GM18909 (cell line): ENCODE results near the gene BEND7.

Experiments used
- ATAC-seq: cut with Tn5 transposase; IDR thresholded peaks from one replicate; pipeline ENCODE4 v1.9.1; 2021; ENCODE audit warnings: mild to moderate bottlenecking; ENCODE audit not compliant: unreplicated experiment, poor library complexity

BEND7 gene

DNA sequence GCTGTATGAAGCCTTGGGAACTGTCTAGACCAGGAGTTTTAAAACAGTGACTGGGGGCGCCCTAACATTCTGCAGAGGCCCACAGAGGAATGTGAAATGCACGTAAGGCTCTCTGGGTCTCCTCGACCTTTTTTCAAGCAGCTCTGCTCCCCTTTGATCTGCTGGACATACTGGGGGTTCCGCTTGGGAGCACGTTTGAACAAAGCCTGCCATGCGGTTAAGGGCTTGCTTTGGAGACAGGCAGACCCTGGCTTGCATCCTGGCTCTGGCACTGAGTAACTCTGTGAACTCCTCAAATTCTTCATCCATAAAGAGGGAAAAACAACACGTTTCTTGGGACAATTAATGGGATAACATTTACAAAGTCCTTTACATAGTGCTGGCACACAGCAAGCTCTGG lies 7.8 kb downstream of the BEND7 start:
- ATAC-seq, result no peak

DNA sequence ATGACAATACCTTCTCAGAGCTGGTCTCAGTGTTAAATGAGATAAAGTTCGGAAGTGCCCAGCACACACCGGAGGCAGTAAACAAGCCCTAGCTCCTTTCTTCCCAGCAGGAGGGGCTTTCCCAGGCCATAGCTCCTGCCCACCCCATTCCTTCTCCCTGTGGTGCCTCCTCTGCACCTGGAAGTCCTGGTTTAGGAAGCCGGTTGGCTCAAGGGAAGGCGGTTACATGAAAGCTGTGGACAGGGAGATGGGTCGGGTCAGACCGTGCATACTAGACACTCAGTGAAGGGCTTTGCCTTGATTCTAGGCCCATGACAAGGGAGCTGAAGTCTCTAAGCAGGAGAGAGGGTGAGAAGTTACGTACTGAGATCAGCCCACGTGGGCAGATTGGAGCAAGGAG lies 8.6 kb downstream of the BEND7 start:
- ATAC-seq, result no peak

DNA sequence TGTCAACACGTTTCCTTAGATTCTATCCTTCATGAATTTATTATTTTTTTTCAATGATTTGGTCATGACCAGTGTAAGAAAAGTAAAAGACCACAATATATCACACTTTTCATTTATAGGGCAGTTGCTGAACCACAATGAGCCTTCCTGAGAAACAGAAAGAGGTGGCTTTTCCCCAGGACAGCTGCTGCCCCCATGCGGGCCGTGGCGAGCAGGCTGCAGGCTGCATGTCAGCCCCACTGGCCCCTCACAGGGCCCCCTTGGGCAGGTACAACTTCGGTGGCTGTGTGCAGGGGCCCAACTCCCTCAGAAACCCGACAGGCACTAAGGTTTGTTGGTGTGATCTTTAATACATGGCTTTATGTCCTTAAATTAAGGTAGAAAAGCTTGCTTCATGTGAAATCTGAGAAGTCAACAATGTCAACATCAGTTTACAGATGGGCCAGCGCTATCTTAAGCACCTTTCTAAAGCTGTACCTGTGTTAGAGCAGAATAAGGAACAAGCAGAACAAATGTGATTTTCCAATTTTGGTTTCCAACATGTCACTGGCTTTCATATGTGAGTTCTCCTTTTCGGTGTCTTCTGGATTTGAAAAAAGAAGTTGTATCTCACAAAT lies 10.6 kb downstream of the BEND7 start:
- no peak for ATAC-seq

DNA sequence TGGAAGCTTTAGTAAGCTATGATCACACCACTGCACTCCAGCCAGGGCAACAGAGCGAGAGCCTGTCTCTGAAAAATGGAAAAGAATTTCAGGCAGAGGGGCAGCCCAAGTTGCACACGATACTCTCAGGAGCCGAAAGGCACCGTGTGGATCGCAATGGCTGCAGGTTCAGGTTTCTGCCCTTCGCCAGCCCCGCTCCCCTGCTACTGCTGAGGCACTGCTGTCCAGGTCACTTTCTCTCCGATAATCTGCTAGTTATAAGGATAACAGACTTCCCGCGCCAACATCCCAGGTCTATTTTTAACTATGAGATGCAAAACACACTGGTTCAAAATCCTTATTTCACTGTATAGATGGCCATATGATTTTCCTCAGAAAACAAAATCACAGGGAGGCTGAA lies 11.1 kb downstream of the BEND7 start:
- no peak for ATAC-seq

DNA sequence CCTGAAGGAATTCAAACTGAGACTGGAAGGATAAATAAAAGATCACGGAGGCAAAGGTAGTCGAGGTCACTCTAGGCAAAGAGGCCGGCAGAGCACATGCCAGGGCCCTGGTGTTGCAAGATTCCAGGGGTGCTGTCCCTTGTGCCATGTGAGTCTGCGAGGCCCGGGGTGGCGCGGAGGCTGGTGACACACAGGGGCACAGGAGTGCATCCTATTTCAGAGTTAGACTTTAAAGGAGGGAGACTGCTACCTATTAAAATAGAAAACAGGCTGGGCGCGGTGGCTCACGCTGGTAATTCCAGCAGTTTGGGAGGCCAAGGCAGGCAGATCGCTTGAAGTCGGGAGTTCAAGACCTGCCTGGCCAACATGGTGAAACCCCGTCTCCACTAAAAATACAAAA lies 12.6 kb downstream of the BEND7 start:
- ATAC-seq, result no peak

DNA sequence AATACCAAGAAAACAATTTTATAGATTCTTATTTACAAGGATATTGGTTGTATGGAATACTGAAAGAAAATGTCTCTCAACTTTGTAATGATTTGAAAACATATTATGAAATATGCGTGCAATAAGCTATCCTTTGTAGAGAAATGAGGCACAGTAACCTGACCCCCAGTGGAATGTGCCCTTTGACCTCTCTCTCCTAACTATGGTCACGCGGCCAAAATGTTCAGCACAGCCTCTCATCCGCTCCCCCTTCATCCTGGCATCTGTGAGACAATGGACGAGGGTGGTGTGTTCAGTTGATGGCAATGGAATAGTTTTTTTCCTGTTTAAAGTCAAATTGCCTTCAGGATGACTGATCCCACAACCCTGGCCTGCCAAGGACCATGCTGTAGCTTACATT lies 13.3 kb downstream of the BEND7 start:
- no peak for ATAC-seq

DNA sequence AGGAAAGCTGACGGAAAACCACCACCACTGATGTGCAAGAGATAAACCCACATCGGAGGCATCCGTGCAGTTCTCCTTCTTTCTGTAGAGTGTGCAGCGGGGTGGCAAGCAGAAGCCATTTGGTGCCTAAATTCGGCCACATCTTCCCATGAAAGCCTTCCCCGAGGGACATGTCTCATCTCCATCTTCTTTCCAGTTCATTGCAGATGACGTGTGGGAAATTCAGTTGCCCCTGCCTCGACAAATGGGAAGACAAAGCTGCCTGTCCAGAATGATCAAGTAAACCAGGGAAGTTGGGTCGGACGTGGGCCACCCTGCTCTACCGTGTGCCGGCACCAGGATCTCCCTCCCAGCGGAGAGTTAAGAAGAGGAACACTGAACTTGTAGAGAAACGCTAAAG lies 14.5 kb downstream of the BEND7 start:
- no peak for ATAC-seq

DNA sequence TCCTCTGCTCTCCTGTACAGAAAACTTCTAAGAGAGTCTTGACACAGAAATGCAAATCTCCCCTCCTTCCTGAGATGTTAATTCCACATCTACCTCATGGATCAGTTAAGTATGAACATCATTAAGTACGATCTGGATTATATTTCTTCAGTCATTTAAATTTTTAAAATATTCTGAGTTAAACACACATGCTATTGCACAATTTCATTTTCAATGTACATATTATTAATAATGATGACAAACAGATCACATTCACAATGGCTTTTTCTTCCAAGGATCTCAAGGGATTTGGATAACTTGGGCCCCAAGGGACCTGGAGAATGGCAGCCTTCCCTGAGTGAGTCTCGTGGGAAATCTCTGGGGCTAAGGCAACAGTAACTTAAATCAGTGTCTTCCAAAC lies 16.2 kb downstream of the BEND7 start:
- ATAC-seq, result no peak

DNA sequence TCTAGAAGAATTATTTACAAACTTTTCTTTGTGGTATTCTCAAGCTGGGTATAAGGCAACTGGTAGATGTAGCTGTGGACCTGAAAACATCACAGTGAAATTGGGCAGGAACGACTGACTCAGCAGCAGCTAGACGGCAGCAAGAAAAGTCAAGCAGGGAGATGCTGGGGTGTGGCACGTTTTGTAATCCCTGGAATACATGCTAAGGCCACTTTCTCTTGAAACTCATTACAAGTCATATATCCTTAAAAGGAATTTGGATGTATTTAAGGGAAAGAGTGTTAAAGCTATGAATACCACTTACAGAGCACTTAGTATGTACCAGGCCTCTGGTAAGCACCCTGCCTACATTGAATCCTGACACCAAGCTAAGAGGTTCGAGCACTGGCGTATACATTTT lies 17.4 kb downstream of the BEND7 start:
- no peak for ATAC-seq

DNA sequence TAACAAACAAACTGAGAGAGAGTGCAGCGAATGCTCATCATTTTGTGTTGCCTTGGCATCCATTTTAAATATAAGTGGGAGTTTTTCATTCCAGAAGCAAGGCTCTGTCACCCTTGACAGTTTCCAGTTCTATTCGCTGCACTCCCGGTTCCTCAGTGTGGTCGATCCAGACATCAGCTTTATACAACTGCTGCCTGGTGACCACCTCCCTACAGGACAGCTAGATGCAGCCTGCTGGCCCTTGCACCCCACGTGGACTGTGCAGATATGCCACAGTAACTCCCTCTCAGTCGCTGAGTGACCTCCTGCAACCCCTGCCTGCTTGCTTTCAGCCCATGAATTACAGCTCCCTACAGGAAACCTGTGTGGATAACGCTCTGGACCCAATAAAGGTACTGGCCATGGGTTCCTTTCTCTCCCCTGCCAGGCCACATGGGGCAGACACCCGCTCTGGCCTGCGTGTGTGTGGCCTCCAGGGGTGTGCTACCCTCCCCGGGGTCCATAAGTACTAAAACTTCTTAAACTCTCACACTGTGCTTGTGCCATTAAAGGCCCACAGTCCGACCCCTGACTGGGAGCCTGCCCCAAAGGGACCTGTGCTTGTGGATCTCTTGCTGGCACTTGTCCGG lies 23.6 kb downstream of the BEND7 start:
- no peak for ATAC-seq

DNA sequence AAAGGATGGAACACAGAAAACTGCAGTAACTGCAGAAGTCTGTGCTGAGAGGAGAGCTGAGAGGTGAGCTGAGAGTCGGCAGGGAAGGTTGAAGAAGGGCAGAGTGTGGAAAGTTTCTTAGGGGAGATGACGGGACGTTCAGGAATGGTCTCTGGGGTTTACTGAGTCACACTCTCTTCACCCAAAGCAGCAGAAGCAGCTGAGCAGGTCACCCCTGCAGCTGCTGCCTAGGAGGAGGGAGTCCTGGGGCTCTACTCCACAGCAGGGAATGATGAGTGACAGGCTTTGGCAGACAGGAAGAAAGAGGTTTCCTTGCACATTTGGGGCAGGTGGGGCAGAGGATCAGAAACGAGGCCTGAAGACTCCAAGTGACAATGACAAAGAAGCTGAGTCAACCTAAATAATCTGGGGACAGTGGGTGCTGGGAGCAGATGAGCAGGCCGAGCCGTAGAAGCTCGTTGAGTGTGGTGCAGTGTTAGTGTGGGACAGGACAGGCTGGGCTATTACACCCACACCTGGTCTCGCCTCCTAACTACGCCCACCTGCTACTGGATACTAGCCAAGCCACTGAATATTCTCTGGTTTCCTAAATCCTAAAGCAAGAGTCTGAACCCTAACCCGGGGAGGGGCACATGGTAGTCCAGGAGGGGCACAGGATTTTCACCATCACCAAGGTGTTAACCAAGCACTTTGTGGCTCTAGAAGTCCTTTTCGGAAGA lies 24.9 kb downstream of the BEND7 start:
- ATAC-seq, result no peak

DNA sequence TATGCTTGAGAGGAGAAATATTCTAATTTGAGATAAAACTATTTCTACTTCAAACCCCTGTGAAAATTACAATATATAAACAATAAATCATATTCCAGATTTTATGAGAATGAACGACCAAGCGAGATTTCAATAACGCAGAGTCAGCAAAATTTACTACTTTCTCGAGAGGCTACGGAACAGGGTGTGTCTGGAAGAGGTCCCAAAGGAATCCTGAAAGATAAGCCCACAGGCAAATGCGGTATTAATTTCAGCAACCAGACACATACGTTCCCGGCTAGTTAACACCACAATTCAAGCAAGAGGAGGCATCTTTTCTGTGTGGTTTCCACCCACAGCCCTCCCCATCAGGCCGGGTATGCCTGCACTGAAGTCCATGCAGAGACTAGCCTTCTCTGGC lies 26.4 kb downstream of the BEND7 start:
- ATAC-seq, result no peak

DNA sequence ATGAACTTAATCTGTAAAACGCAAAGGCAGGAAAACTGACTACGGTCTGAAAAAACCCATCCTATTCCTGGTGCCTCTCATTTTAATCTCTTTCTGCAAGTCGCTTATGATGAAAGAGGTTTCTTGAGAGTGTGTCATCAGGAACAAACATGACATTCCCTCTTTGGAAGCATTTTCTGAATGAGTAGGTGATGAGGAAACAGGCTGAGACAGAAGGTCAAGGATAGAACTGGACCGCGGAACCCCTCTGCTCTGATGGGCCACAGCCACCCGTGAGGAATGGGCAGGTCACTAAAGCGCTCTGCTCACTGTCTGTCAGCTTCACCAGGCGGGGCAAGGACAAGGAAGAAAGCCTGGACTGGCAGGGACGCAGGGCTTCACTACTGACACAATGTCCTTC lies 28.6 kb downstream of the BEND7 start:
- no peak for ATAC-seq

DNA sequence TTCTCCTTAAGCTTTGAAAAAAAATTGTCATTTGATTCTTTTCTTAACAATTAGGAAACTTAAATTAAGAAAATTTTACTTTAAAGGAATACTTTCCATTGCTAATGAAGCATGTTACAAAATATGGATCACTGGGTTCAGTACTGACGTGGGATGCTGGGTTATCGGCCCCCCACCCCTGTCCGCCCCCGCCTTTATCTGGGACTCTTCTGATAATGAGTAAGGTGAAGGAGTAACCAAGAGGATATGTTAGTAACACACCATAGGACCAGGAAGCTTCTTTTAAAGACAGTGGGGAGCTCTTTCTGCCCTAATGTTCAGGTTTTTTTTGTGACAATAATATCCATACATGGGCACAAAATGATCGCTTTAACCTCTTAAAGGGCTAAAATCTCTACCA lies 29.7 kb downstream of the BEND7 start:
- no peak for ATAC-seq

DNA sequence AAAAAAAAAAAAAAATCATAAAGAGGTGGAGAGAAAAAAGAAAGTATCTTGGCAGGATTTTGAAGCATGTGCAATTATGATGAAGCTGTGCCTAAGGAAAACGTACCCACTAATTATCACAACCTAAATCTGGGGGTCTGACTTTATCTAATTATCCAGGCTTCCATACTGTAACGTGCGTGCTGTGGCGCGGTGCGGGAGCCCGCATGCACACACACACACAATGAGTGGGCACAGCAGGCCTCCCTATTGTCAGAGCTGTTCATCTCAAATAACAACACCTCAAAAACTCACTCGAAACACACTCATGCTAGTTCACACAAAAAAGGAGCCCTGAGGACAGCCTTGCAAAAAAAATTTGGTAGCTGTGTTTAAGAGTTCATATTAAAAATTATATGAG lies 31.9 kb downstream of the BEND7 start:
- no peak for ATAC-seq

DNA sequence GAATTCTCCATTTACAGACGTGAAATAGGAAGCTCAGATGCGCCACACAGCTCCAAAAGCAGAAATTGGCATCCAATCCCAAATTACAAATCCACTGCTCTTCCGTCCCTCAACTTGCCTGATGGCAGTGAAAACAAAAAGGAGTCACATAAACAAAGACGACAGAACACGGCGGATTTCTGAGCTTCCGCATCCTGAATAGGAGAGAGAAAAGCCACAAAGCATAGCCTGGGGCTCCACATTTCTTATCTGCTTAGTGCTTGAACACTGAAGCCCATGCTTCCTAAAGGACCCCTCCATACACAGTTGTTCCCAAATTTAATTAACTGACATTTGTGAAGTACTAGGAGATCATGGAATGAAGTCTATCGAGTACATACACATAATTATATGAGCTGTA lies 32.6 kb downstream of the BEND7 start:
- ATAC-seq, result no peak

DNA sequence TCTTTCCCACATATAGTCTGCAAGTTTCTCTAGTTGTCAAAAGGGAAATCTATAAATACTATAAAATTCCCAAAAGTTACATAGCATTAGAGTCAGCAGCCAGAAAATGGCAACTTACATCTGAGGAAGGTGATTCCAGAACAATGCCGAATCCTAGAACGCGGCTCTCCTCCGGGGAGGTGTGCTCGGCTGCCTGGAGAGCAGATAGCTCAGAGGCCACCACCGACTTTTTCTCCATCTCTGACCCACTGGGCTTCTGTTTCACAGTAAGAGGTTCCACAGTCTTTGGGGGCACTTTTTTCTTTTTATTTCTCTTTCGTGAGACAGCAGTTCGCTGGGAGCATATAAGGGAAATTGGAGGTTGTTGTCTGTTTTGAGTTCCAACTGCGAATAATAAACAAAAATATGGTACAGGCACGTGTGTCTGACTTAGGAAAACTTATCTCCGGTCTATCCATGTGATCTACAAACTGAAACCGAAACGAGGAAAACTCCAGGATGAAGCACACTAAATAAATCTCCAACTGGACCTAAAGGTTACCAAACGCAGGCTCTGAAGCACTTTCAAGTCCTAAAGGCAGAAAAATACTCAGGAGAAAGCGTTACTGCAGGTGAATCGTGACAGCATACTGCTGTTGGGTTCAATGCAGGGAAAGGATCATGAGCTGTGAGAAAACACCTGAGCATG lies 36.2 kb downstream of the BEND7 start:
- no peak for ATAC-seq

DNA sequence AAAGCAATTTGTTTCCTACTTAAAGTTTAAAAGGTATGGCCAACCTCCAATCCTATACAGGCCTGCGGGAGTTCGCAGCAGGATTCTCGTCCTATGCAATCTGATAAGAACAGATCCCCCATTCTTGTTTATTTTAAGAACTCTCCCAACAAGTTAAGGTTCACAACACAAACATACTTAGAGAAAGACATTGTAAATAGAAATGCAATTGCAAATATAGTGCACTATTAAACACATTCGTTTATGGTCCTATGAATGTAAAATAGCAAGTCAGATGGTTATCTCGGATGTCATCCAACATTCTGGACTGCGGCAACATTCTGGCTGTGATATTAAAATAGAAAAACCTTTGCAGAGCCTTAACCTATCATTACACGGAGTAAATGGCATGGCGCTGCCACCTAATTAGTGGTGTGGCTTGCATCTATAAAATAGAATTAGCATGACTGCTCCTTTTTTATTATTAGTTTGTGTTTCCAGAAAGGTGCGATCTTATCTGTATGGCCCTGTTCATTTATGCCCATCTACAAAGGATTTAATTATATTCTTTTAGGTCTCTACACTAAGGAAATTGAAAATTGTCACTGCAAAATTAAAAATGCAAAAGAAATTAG lies 37.0 kb downstream of the BEND7 start:
- no peak for ATAC-seq

DNA sequence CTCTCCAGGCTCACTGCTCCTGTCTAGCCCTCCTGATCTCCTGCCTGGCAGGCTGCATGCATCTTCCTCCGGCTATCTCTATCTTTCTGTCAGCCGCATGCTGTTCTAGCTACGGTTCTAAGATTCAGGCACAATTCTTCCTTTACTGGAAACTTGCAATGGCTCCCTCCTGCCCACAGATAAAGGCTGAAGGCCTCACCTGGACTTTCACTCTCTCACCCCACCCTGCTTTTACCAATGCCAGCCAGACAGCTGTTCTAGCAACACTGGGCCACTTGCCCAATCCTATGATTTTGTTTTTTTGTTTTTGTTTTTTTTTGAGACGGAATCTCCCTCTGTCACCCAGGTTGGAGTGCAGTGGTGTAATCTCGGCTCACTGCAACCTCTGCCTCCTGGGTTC lies 38.3 kb downstream of the BEND7 start:
- ATAC-seq, result no peak

DNA sequence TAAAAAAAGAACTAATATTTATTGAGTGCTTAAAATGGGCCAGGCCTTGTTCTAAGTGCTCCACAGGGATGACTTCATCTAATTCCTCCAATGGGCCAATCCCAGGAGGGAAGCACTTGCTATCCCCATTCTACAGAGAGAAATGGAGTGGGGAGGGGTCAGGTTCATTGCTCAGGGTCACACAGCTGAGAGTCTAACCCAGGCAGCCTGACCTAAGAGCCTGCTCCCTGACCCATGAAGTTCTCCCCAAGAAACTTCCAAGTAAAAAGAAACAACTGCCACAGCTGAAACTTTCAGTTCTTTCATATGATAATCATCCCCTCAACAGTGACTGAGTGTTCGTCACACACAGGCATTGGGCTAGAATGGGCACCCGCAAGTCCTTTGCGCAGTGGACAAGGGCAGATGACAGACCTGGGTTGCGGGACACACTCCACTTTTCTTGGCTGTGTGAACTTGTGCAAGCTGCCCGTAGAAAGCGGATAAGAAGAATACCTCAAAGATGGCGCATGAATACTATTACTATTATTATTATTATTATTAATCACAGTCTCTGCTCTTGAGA lies 39.7 kb downstream of the BEND7 start:
- no peak for ATAC-seq

DNA sequence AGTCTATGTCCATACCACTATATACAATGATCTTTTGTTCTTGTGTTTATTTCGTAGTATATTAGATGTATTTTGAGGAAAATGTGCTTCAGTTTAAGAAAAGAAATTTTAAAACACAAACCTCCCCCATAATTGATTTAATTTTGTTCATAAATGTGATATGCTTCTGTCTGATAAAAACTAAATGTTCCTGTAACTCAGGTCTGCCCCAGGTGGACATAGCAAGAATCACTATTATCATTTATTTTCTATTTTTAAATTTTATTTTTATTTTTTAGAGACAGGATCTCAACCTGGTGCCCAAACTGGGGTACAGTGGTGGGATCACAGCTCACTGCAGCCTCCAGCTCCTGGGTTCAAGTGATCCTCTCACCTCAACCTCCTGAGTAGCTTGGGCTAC lies 43.2 kb downstream of the BEND7 start:
- no peak for ATAC-seq
